HG03175 (cell line): ENCODE data around the gene COLGALT1.

ENCODE experiments used
- ATAC-seq: cut with Tn5 transposase; IDR thresholded peaks from one replicate; pipeline ENCODE4 v1.9.1; 2021; ENCODE audit warnings: mild to moderate bottlenecking, moderate library complexity; ENCODE audit not compliant: unreplicated experiment

COLGALT1 gene

DNA sequence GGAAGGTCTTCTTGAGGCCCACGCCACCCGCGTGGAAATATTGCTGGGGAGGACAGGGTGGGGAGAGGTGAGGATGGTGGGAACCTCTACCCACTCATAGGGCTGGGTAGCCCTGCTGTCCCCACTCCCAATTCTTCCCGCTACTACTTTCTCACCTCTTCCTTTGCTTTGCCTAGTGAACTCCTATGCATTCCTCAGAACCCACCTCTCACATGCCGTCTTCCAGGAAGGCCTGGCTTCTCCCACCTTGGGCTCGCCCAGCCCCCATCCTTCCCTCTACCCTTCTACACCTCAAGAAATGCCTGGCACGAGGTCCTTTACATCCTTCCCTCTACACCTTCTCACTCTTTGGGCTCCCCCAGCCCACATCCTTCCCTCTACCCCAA is 62.4 kb downstream of the COLGALT1 start:
- no peak for ATAC-seq

DNA sequence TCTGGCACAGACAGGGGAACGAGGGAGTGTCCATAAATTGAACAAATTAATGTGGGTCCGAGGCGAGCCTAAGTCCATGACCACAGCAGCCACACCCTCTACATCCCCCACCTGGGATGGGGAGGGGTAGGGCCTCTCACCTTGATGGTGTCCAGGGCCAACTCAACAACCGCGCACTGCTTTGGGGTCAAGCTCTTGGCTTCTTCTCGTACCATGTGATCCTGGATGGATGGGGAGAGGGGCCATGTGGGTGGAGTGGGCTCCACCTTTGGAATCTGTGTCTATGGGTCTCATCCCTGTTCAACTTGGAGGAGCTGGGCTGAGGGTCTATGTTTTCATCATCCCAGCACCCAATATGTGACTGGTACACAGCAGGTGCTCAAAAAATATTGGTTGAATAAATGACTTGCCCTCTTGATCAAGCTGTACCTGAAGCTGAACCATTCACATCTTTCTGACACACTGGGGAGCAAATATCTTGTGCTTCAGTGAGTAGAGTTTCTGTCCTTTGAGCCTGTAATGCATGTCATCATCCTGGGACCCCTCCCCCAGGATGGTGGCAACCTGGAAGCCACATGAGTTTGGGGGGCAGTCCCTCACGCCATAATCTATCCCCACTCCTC is 62.9 kb downstream of the COLGALT1 start:
- ATAC-seq: no peak

DNA sequence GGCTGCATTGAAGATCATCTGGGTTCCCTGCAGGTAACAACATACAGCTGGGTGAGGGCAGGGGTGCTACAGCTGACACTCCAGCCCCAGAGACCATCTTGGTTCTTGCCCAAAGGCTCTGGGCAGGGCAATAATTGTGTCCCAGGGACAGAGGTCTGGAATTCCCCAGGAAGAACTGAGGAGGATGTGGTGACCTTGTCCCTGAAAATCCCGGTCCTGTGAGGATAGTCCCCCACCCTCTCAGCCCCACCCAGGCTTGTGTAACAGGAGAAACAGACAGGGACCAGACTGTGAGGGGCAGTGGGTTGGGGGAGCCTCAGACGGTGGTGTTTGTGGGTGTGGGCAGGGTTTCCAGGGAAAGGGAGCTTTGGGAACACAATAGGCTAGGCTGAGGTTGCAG is 63.5 kb downstream of the COLGALT1 start:
- ATAC-seq: no peak

DNA sequence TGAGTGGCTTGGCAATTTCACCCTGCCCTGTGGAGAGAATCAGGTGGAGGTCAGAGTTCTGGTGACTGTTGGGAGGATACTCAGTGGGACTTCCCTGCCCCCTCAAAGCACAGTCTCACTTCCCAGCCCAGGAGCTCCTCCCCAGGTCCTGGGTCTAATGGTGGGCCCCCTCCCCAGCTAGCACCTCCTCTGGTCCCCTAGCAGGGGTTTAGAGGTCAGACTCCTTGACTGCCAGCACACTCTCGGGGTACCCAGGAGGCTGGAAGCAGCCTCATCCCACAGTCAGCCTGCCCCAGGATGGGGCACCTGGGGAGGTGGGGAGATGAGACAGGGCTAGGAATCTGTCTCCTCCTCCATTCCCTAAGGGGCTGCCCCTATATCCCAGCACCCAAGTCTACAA is 65.2 kb downstream of the COLGALT1 start:
- ATAC-seq: no peak

DNA sequence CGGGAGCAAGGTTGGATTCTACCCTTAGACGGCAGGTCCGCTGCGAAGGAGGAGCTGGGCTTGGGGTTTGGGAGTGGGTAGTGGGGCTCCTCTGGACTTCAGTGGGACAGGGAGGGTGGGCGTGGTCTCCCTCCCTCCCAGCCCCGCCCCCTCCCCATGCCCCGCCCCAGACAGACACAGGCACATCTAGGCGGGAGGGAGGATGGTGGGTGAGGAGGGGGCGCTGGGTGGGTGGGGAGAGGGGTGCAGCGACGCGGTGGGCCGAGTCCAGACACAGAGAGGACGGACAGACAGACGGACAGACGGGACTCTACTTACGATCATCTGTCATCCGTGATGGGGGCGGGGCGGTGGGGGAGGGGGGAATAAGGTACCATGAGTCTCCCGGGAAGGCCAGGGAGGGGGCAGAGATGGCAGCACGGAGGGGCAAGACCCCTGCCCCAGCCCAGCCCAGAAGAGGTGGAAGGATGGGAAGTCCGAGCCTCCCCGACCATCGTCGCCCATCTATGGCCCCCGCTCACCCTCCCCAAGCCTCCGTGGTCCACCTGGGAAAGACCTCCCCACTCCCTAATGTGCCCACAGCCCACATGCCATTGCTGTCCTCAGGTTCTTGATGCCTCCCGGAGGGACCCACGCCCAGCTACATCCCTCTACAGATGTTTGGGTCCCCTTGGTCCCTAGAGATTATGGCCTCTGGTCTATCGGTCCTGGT is 67.9 kb downstream of the COLGALT1 start:
- ATAC-seq: no peak

DNA sequence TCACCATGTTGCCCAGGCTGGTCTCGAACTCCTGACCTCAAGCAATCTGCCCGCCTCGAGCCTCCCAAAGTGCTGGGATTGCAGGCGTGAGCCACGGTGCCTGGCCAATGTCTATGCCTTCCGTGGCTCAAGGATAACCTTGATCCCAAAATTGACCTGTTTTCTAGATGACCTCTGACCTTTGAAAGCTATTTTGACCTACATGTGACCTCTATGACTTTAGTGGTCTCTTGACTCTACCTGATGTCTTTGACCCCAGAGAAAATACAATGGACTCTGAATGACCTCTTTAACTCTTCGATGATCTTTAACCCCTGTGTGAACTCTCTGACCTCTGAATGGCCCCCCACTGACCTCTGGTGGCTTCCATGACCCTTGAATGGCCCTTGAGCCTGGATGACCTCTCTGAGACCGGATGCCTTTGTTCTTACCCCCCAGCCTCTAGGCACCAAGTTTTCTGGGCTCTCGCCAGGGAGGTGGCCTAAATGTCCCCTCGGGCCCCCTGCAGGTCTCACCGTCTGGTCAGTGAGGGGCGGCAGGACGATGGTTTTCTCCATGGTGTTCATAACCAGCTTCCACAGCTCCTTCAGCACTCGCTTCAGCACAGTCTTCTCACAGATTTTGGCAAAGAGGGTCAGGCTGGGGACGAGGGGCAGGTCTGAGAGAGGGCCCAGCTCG is 69.0 kb downstream of the COLGALT1 start:
- ATAC-seq: no peak

DNA sequence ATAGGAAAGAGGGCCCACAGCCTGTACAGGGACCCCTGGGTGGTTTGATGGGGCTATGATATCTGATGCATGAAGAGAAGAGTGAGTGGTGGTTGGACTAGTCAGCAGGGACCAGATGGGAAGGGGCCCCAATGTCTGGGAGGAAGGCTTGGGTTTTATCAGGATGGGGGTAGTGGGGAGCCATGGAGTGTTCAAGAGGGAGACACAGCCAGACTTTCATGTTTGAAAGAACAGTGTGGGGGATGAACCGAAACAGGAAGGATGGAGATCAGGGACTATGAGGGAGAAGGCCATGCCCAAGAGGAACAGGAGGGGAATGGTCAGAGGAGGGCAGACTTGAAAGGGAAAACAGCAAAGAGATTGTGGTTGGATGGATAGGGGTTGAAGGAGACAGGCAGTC is 69.6 kb downstream of the COLGALT1 start:
- no peak for ATAC-seq

DNA sequence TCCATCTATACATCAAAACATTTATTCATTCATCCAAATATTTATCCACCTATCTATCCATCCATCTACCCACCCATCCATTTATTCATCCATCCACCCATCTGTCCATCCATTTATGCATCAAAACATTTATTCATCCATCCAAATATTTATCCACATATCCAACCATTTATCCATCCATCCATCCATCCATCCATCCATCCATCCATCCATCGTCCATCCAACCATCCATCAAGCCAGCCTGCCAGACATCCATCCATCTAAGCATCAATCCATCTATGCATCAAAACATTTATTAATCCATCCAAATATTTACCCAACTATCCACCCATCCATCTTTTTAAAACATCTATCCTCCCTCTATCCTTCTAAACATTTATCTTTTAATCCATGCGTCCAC is 70.5 kb downstream of the COLGALT1 start:
- ATAC-seq: no peak

DNA sequence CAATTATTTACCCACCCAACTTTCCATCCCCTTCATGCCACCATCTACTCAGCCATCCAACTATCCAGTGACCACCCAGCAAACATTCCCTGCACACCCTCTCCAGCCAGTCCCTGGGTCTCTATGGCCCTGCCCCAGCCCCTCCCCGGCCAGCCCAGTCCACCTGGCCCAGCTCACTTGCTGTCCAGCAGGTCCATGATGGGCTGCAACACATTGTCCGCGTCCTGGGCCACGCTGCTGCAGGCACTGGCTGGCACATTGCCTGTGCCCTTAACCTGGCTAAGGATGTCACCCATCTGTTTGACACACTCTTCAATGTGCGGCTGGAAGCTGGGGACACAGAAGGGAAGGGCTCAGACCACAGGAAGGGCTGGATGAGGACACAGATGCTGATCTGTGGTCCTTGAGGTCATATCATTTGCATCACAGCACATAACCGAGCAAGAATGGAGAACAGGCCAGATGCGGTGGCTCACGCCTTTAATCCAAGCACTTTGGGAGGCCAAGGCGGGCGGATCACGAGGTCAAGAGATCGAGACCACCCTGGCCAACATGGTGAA is 71.1 kb downstream of the COLGALT1 start:
- no peak for ATAC-seq

DNA sequence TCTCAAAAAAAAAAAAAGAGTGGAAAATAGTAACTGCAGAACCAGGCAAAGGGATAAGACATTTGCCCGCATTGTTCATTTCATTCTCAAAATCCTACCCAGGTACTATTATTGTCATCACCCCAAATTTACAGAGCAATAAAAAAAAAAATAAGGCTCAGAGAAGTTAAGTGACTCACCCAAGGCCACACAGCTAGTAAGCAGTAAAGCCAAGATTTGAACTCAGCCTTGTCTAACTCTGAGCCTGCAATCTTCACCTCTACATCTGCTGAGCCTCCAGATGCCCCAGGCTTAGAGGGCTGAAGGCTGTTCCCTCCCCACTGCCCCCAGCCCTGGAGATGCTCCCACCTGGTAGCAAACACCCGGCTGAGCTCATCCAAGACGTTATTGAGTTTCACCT is 71.7 kb downstream of the COLGALT1 start:
- no peak for ATAC-seq

DNA sequence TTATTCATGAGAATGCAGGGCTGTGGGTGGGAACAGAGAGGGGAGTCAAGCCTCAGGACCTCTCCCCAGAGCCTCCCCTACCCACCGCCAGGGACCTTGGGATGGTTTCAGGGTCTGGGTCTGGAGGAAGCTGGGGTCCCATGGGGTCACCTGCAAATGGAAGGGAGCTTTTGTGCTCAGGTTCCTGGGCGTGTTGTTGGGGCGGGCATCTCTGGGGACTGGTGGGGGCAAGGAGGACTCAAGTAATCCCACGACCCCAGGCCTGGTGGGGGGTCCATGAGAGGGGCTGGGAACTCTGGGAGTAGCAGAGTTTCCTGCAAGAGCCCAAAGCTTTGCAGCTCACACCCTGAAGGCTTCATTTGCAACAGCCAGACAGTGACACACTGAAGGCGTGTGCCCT is 72.5 kb downstream of the COLGALT1 start:
- no peak for ATAC-seq

DNA sequence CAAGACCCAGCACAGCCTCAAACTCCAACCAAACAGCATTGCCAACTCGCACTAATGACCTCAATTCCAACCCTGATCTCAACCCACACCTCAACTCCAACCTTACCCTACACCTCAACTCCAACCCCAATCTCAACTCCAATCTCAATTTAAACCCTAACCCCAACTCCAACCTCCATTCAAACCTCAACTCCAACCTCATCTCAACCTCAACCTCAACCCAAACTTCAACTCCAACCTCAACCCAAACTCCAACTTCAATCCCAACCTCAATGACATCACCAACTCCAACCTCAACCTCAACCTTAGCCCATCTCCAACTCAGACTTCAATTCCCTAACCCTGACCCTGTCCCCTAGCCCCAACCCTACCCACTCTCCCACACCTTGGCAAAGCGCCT is 74.3 kb downstream of the COLGALT1 start:
- ATAC-seq: no peak

DNA sequence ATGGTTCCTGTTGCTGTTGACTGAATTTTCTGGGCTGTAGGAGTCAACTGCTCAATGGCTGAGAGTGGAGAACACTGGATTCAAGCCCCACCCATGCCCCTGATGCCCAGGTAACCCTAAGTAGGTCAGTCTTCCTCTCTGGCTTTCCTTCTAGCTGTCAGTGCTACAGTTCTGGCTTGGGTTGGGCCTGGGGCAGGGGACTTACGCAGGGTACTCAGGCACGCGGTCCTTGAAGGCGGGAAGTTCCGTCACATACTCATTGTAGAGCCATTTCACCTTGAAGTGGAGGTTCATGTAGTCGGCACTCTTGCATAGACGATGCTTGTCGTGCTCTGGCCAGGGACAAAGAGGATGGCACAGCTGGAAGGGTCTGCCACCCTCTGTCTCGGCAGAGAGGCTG is 77.1 kb downstream of the COLGALT1 start:
- ATAC-seq: no peak
